ENCODE data around the gene LRCOL1.

LRCOL1 gene

DNA sequence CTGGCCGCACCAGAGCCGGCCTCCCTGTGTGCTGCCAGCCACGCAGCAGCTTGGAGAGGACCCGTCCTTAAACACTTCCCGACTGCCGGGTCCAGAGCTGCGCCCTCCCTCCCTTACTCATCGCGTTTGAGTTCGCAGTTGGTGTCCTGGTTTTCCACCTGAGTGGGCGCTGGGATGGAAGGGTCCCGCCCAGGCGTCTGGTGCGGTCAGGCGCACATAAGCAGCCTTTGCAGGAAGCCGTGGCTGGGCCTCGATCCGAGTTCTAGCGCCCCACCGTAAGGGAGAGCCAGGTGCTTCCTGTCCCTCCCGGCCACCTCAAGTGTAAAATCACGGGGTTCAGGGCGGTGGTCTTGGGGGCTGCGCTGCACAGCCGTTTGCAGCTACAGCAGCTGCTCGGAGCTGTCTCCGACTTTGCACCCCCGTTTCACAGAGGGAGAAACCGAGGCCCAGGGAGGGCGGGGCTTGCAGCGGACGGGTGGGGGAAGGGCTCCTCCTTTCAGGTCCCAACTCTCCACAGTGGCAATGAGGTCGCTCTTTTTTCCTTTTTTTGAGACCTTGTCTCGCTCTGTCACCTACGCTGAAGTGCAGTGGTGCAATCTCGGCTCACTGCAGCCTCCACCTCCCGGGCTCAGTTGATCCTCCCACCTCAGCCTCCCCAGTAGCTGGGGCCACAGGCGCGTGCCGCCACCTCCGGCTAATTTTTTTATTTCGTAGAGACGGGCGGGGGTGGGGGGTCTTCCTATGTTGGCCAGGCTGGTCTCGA is 51.3 kb downstream of the LRCOL1 start:
- peak; percentile 78 for DNase-seq
- in situ Hi-C loops (cut with MboI; ENCODE audit: low pct_unique_long_range_greater_than_20kb, low sequenced_read_pairs), result no loop called here

DNA sequence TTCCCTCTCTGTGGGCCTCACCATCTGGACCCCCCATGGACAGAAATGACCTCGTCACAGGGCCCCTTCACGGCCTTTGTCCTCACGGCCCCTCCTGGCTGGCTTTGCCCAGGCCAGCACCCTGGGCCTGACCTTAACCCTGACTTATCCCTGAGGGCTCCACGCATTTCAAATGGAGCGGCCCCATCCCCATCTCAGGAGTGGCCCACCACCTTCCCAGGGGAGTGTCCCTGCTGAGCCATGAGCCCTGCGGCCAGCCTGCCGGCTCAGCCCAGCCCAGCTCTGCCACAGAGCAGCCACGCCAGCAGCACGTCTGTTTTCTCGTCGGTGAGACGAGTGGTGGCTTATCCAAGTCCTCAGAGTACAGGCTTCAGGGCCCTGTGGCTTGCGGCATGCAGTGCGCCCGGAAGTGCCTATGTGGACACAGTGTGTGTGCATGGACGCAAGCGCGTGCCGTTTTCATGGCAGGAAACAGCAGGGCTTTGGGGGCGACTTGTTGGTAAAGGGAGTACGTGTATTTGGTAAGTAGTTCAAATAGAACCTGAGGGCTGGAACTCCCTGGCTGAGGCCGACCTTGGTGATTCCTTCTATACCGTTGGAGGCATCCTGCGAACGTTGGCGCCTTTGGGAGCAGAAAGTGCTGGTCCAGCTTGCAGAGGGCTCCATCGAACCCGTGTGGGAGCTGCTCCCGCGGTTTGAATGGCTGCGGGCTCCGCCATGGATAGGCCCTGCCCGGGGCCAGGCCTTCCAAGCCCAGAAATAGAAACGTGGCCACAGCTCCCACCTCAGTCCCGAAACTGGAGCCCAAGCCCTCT is 52.1 kb downstream of the LRCOL1 start:
- in situ Hi-C loops (cut with MboI; ENCODE audit: low pct_unique_long_range_greater_than_20kb, low sequenced_read_pairs), result no loop called here
- peak; percentile 17 for DNase-seq

DNA sequence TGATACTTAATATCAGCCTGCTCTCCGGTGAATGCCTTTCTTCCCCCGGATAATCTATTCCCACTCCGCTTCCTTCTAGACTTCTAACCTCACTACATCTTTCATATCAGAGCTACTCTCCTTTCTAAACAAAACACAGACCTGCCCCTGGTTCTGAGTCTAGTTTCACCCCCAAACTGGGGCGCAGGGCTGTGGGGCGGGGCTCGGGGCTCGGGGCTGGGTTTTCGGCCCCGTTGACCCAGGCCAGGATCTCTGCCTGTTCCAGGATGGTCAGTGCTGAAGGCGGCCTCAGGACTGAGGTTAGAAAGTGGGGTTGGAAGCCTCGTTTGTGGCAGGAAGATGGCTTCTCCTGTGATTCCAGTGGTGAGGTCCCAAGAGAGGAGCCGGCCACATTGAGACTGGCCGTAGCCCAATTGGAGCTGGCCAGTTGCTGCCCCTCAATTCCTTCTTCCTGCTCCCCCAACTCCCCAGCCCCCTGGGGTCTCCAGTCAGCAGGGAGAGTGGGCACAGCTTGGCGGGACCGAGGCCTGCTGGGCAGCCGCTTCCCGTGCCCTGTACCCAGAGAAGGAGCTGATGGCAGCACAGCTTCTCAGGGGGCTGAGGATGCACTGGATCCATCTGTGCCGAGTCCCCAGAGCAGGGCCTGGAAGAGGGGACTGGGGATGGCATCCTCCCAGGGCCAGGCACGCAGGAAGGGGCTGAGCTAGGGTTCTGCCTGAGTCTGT is 52.9 kb downstream of the LRCOL1 start:
- no peak for DNase-seq
- in situ Hi-C loops (cut with MboI; ENCODE audit: low pct_unique_long_range_greater_than_20kb, low sequenced_read_pairs), result no loop called here

DNA sequence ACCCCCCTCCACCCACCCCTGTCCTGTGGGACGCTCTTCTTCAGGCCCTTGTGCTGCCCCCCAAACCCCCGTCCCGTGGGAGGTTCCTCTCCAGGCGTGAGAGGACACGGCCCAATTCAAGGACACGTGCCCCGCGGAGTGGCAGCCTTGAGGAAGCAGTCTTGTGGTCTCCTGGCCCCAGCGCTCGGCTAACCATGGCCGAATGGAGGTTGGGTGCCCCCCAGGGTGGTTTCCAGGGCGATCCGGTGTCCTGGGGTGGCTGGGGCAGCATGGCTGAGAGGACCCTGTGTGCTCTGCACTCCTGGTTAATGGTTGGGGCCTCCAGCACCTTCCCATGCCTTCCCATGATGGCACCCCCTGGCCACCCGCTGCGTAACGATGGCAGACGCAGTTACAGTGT is 53.6 kb downstream of the LRCOL1 start:
- in situ Hi-C loops (cut with MboI; ENCODE audit: low pct_unique_long_range_greater_than_20kb, low sequenced_read_pairs), result no loop called here
- DNase-seq, result no peak

DNA sequence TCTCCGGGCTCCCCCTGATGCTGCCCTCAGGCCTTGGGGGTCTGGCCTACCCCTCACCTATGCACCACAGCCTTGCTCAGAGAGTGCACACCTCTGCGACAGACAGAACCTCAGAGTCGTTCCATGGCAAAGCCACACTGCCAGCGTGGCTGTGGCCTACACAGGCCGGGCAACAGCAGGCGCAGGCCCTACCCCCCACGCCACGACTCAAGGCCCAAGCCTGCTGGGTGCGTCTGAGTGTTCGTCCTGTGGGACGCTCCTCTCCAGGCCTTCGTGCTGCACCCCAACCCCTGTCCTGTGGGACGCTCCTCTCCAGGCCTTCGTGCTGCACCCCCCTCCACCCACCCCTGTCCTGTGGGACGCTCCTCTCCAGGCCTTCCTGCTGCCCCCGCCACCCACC is 54.2 kb downstream of the LRCOL1 start:
- DNase-seq, result no peak
- in situ Hi-C loops (cut with MboI; ENCODE audit: low pct_unique_long_range_greater_than_20kb, low sequenced_read_pairs), result no loop called here

DNA sequence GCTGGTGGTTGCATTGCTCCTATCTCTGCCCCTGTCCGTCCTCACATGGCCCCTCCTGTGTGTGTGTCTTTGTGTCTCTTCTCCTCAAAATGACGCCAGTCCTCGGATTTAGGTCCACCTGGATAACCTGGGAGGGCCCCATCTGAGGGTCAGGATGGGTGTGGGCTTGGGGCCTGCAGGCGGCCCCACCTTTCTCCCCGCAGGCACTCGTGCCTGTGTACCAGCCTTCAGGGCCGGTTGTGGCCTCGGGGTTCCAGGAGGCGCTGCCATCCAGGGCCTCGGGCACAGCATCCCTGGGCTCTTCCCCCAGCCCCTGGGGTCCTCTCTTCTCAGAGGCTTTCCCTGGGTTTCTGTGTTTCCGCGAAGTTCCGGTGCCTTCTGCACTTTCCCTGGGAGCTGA is 54.7 kb downstream of the LRCOL1 start:
- no peak for DNase-seq
- in situ Hi-C loops (cut with MboI; ENCODE audit: low pct_unique_long_range_greater_than_20kb, low sequenced_read_pairs), result no loop called here

DNA sequence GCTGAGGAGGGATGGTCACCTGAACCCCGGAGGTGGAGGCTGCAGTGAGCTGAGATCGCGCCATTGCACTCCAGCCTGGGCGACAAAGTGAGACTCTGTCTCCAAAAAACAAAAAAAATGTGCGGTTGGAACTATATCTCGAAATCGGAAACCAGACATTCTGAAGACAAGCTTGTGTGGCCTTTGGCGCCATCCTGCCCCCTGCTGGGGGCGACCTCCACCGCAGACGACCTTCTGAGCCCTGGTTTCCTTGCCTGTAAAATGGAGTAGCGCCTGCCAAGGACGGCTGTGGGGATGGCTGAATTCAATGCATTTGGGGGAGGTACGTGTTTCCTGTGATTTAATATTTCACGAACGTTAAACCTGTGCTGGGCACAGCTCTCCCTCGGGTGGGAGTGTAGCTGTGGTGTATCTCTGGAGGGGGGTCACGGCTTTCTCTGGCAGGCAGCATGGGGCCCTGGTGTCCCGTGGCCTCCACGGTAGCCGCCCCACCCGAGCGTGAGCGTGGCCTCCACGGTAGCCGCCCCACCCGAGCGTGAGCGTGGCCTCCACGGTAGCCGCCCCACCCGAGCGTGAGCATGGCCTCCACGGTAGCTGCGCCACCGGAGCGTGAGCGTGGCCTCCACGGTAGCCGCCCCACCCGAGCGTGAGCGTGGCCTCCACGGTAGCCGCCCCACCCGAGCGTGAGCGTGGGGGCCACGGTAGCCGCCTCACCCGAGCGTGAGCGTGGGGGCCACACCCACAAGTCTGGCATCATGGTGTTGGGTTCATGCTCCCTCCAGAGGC is 55.3 kb downstream of the LRCOL1 start:
- peak; percentile 91 for DNase-seq
- in situ Hi-C loops (cut with MboI; ENCODE audit: low pct_unique_long_range_greater_than_20kb, low sequenced_read_pairs), result no loop called here
